ENCODE results near the gene TOR1AIP2.

Gene TOR1AIP2

DNA sequence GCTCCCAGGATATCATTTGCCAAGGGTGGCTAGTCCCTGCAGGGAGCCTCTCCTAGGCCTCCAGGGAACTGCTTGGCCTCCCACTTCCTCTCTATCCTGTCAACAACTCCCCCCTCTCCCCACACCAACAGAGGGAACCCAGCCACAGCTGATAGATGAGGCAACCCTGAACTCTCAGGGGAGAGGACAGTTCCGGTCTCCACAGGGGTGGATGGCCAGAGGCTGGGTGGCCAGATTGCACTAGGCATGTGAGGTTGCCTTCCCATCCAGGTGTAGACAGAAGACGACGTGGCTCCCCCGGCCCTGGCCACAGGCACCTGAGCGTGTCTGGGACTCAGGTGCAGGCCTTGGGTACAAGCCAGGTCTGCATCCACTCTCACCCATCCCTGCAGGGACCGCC, 53.3 kb downstream of the TOR1AIP2 start:
- TF ChIP-seq, protein P1, sequence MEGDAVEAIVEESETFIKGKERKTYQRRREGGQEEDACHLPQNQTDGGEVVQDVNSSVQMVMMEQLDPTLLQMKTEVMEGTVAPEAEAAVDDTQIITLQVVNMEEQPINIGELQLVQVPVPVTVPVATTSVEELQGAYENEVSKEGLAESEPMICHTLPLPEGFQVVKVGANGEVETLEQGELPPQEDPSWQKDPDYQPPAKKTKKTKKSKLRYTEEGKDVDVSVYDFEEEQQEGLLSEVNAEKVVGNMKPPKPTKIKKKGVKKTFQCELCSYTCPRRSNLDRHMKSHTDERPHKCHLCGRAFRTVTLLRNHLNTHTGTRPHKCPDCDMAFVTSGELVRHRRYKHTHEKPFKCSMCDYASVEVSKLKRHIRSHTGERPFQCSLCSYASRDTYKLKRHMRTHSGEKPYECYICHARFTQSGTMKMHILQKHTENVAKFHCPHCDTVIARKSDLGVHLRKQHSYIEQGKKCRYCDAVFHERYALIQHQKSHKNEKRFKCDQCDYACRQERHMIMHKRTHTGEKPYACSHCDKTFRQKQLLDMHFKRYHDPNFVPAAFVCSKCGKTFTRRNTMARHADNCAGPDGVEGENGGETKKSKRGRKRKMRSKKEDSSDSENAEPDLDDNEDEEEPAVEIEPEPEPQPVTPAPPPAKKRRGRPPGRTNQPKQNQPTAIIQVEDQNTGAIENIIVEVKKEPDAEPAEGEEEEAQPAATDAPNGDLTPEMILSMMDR (IDR thresholded peaks at IDR 0.05) = no peak
- Histone ChIP-seq H3K27ac (no peak overlapping the region), H3K4me3 (ENCODE audit: low read depth, low read length) (no peak overlapping the region), H3K36me3 (ENCODE audit: control insufficient read depth, insufficient read depth, low read length) (no peaks in the 10 kb centered on the region), H3K9ac (no peak overlapping the region), H3K27me3 (ENCODE audit: control insufficient read depth, insufficient read depth, low read length) (no peaks in the 10 kb centered on the region), H3K9me3 (ENCODE audit: control insufficient read depth, low read length) (no peaks in the 10 kb centered on the region), H2AFZ (no peak overlapping the region), H3K4me1 (no peaks in the 10 kb centered on the region), H3K79me2 (no peaks in the 10 kb centered on the region), H3K4me2 (ENCODE audit: low read length) (no peak overlapping the region)

DNA sequence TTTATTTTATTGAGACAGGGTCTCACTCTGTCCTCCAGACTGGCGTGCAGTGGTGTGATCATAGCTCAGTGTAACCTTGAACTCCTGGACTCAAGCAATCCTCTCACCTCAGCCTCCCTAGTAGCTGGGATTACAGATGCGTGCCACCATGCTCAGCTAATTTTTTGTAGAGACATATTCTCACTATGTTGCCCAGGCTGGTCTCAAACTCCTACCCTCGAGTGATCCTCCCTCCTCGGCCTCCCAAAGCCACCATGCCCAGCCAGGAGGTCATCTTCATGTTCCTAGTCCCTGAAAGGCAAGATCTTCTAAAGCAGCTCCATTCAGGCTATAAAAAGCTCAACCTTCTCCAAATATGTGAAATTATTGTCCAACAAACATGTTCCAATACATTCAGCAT, 53.9 kb downstream of the TOR1AIP2 start:
- TF ChIP-seq, protein P1 (IDR thresholded peaks at IDR 0.05) = no peak
- H3K27ac ChIP-seq = no peak overlapping the region

DNA sequence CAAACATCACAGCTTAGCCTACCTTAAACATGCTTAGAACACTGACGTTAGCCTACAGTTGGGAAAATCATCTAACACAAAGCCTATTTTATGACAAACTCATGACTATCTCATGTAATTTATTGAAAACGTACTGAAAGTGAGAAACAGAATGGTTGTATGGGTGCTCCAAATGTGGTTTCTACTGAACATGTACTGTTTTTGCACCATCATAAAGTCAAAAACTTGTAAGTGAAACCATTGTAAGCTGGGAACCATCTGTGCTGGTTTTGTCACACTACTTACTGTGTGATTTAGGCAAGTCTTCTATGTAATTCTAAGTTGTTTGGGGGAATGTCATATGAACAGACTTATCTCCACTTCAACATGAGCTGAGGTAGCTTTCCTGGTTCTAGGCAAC, 55.5 kb downstream of the TOR1AIP2 start:
- TF ChIP-seq, protein P1 (IDR thresholded peaks at IDR 0.05) = no peak
- H3K79me2 ChIP-seq = no peaks in the 10 kb centered on the region
- no peaks in the 10 kb centered on the region for H3K36me3 ChIP-seq (ENCODE audit: control insufficient read depth, insufficient read depth, low read length)
- no peak overlapping the region for H3K27ac ChIP-seq
- H3K4me3 ChIP-seq (ENCODE audit: low read depth, low read length) = no peak overlapping the region
- no peaks in the 10 kb centered on the region for H3K27me3 ChIP-seq (ENCODE audit: control insufficient read depth, insufficient read depth, low read length)
- no peaks in the 10 kb centered on the region for H3K9me3 ChIP-seq (ENCODE audit: control insufficient read depth, low read length)
- H3K4me2 ChIP-seq (ENCODE audit: low read length) = no peak overlapping the region
- no peaks in the 10 kb centered on the region for H3K4me1 ChIP-seq
- no peak overlapping the region for H3K9ac ChIP-seq
- no peak overlapping the region for H2AFZ ChIP-seq

More for the DNA sequence above, 53.9 kb downstream of the TOR1AIP2 start:
- no peaks in the 10 kb centered on the region for H3K27me3 ChIP-seq (ENCODE audit: control insufficient read depth, insufficient read depth, low read length)
- no peaks in the 10 kb centered on the region for H3K36me3 ChIP-seq (ENCODE audit: control insufficient read depth, insufficient read depth, low read length)
- no peak overlapping the region for H2AFZ ChIP-seq
- no peak overlapping the region for H3K4me3 ChIP-seq (ENCODE audit: low read depth, low read length)
- H3K4me1 ChIP-seq = no peaks in the 10 kb centered on the region
- no peak overlapping the region for H3K4me2 ChIP-seq (ENCODE audit: low read length)
- H3K9me3 ChIP-seq (ENCODE audit: control insufficient read depth, low read length) = no peaks in the 10 kb centered on the region
- no peak overlapping the region for H3K9ac ChIP-seq
- no peaks in the 10 kb centered on the region for H3K79me2 ChIP-seq

DNA sequence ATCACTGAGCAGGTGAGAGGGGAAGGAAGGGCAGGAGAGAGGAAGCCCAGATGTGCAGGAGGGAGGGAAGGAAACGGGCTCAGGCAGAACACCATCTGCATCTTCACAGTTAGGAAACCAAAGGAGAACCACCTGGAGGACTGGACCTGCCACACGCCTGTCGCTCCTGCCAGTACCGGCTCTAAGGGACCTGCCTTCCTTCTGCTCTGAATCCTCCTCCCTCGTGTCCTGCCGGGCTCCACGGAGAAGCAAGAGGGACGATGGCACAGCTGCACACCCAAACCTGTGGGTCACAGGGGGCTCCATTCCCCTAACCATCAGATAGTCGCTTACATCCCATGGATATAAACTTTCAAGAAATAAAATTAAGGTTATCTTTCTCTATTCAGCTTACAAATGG, 56.1 kb downstream of the TOR1AIP2 start:
- Histone ChIP-seq H3K9ac (no peak overlapping the region), H3K27me3 (ENCODE audit: control insufficient read depth, insufficient read depth, low read length) (no peaks in the 10 kb centered on the region), H3K79me2 (no peaks in the 10 kb centered on the region), H3K9me3 (ENCODE audit: control insufficient read depth, low read length) (no peaks in the 10 kb centered on the region), H3K4me1 (no peaks in the 10 kb centered on the region), H2AFZ (no peak overlapping the region), H3K4me3 (ENCODE audit: low read depth, low read length) (no peak overlapping the region), H3K27ac (no peak overlapping the region), H3K4me2 (ENCODE audit: low read length) (no peak overlapping the region), H3K36me3 (ENCODE audit: control insufficient read depth, insufficient read depth, low read length) (no peaks in the 10 kb centered on the region)
- TF ChIP-seq, protein P1 (IDR thresholded peaks at IDR 0.05) = no peak

DNA sequence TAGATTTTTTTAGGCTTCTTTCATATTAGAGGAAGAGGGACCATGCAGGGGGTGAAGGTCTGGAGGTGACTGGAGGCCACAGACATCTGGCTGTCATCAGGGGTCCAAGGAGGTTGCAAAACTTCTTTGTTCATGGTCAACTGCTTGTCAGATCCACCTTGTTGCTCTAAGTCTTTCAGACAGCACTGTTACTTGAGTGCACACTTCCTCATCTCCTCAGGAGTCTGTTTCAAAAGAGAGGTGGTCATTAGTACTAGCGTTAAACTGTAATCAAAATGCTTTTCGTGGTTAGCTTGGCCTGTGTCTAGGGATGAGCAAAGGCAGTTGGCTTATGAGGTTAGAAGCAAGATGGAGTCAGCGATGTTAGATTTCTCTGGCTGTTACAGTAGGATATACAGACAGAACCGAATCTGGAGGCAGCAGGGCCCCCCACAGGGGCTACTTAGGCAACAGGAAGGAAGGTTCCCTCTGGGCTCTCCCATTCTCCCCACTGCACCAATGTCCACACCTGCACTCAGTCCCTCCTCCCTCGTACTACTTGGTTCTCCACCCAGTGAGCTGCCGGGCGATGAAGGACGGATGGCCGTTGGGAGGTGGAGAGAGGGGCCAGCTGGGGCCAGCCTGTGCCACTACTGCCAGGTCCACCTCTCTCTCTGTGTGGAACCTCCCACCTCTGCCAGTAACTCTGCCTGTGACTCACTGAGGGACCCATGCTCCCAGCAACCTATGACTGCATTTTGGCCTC, 57.2 kb downstream of the TOR1AIP2 start:
- H2AFZ ChIP-seq = no peak overlapping the region
- no peak overlapping the region for H3K9ac ChIP-seq
- no peaks in the 10 kb centered on the region for H3K4me1 ChIP-seq
- H3K27me3 ChIP-seq (ENCODE audit: control insufficient read depth, insufficient read depth, low read length) = no peaks in the 10 kb centered on the region
- no peaks in the 10 kb centered on the region for H3K9me3 ChIP-seq (ENCODE audit: control insufficient read depth, low read length)
- no peaks in the 10 kb centered on the region for H3K36me3 ChIP-seq (ENCODE audit: control insufficient read depth, insufficient read depth, low read length)
- H3K4me3 ChIP-seq (ENCODE audit: low read depth, low read length) = no peak overlapping the region
- no peak overlapping the region for H3K4me2 ChIP-seq (ENCODE audit: low read length)
- TF ChIP-seq, protein P1 (IDR thresholded peaks at IDR 0.05) = no peak
- H3K79me2 ChIP-seq = no peaks in the 10 kb centered on the region
- no peak overlapping the region for H3K27ac ChIP-seq

All from parathyroid adenoma (tissue), 2 donors.